GM12892 (cell line): Measurements from ENCODE around the gene KCNG2.

Experiments used
- POLR2A ChIP-seq: IDR thresholded peaks from 2 replicates; pipeline ENCODE4 v1.6.1; 2011; ENCODE audit warnings: low read depth, low read length, control low read depth
- POLR2AphosphoS5 ChIP-seq: IDR thresholded peaks from 2 replicates; pipeline ENCODE4 v1.6.1; 2011; ENCODE audit warnings: low read depth, low read length, control low read depth
- TAF1 ChIP-seq: IDR thresholded peaks from 2 replicates; pipeline ENCODE4 v1.6.1; 2011; ENCODE audit warnings: low read depth, mild to moderate bottlenecking, control low read depth, low read length, borderline replicate concordance

DNA sequence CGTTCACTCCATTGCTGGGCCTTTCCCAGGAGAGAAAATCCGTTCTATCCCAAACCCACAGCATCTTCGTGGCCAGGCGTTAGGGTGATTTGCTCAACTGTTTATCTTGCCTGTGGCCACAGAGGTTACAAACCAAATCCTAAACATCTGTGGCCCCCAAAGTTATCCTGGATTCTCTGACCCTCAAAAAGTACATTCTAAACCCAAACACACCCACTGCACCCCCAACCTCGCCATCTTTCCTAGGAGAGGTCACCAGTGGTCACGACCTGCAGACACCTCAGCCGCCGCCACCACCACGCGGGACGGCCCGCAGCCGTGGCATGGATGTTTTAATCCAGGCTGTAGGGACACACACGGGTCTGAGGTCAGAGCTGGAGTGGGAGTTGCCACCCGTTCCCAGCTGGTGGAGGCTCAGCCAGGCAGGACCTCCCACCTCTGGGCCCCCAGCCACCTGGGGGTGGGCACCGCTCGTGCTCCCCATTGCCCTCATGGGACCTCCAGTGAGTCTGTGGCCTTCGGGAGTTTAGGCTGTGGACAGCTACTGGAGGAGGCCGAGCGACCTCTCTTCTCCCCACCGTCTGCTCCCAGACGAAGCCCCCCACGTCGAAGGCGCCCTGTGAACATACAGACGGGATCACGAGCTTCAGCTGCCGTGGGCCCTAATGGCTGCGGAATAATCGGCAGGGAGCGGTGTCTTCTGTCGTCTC, 72.0 kb downstream of the KCNG2 start:
- TF ChIP-seq POLR2AphosphoS5: no peak
- TF ChIP-seq POLR2A: no peak
- TF ChIP-seq TAF1: no peak
